GM19043 (cell line): Measurements from ENCODE around the gene PTPRR.
"Not testable (repeated sequence)": the region's sequence is repeated elsewhere in the genome, so short reads cannot be mapped to it uniquely, and the experiment has no call there.

Source experiments
- ATAC-seq: cut with Tn5 transposase; IDR thresholded peaks from one replicate; pipeline ENCODE4 v1.9.1; 2021; ENCODE audit warnings: low read depth; ENCODE audit not compliant: unreplicated experiment

PTPRR gene

GRCh38 chr12:70756118-70756517 is 164.4 kb downstream of the PTPRR start:
- ATAC-seq, result no peak

GRCh38 chr12:70754330-70754741 is 166.2 kb downstream of the PTPRR start:
- no peak for ATAC-seq

- no peak for ATAC-seq
Observed at GRCh38 chr12:70752327-70752726, 168.2 kb downstream of the PTPRR start.

GRCh38 chr12:70749931-70750330 is 170.6 kb downstream of the PTPRR start:
- ATAC-seq, result no peak

- no peak for ATAC-seq
Observed at GRCh38 chr12:70748809-70749208, 171.7 kb downstream of the PTPRR start.

- ATAC-seq, result no peak
Observed at GRCh38 chr12:70747445-70748260, 172.9 kb downstream of the PTPRR start.

- ATAC-seq, result no peak
Observed at GRCh38 chr12:70745048-70745447, 175.5 kb downstream of the PTPRR start.

- ATAC-seq, result no peak
Observed at GRCh38 chr12:70744178-70744577, 176.4 kb downstream of the PTPRR start.

- ATAC-seq, result no peak
Observed at GRCh38 chr12:70741256-70741655, 179.3 kb downstream of the PTPRR start.

GRCh38 chr12:70739756-70740155 is 180.8 kb downstream of the PTPRR start:
- ATAC-seq, result no peak

- no peak for ATAC-seq
Observed at GRCh38 chr12:70736351-70737133, 184.0 kb downstream of the PTPRR start.

- ATAC-seq, result not testable (repeated sequence)
Observed at GRCh38 chr12:70735197-70735596, 185.3 kb downstream of the PTPRR start.

- ATAC-seq, result peak; percentile 91
Observed at GRCh38 chr12:70733385-70733784, 187.2 kb downstream of the PTPRR start.

GRCh38 chr12:70732287-70732686 is 188.3 kb downstream of the PTPRR start:
- no peak for ATAC-seq

- ATAC-seq, result no peak
Observed at GRCh38 chr12:70730675-70731180, 189.8 kb downstream of the PTPRR start.

- ATAC-seq, result no peak
Observed at GRCh38 chr12:70724444-70724843, 196.1 kb downstream of the PTPRR start.

GRCh38 chr12:70722584-70723343 is 197.8 kb downstream of the PTPRR start:
- no peak for ATAC-seq

- ATAC-seq, result no peak
Observed at GRCh38 chr12:70721656-70722357, 198.7 kb downstream of the PTPRR start.

GRCh38 chr12:70721216-70721615 is 199.3 kb downstream of the PTPRR start:
- ATAC-seq, result no peak
